Liver (tissue), 9 donors: ENCODE data around the gene ACSF2. TPM values are rescaled to one million over a fixed set of nuclear protein-coding genes. Genes with fewer than 3 reads are reported as not detected.
"Not testable (repeated sequence)": the region's sequence is repeated elsewhere in the genome, so short reads cannot be mapped to it uniquely, and the experiment has no call there.

ENCODE experiments used
- DNase-seq: peaks from one replicate; pipeline ENCODE4 v3.0.0-alpha.2; 2017; ENCODE audit warnings: low spot score
- H3K27ac ChIP-seq, 2 donors: one replicate each; pipeline ENCODE4 v1.7.0; 2013; ENCODE audit warnings: inconsistent platforms in 2 of 2, low read length in 2 of 2, control low read depth in 1 of 2, low read depth in 1 of 2, mild to moderate bottlenecking in 1 of 2
- H3K27me3 ChIP-seq, 4 donors: one replicate each; pipeline versions ENCODE4 v1.6.1 to v1.7.0; 2013; ENCODE audit warnings: low read length in 3 of 4, inconsistent platforms in 1 of 4, mild to moderate bottlenecking in 1 of 4, moderate library complexity in 1 of 4; ENCODE audit not compliant: control insufficient read depth in 4 of 4, insufficient read depth in 4 of 4
- H3K36me3 ChIP-seq, 4 donors: one replicate each; pipeline versions ENCODE4 v1.6.1 to v1.7.0; 2013; ENCODE audit warnings: low read length in 3 of 4, mild to moderate bottlenecking in 3 of 4, low read depth in 1 of 4, moderate library complexity in 1 of 4; ENCODE audit not compliant: control insufficient read depth in 4 of 4, insufficient read depth in 3 of 4
- H3K4me1 ChIP-seq, 4 donors: one replicate each; pipeline versions ENCODE4 v1.6.1 to v1.7.0; 2013; ENCODE audit warnings: low read length in 3 of 4, mild to moderate bottlenecking in 3 of 4, moderate library complexity in 1 of 4; ENCODE audit not compliant: control insufficient read depth in 4 of 4, insufficient read depth in 4 of 4
- H3K4me3 ChIP-seq, 3 donors: one replicate each; pipeline versions ENCODE4 v1.6.1 to v1.7.0; 2013; ENCODE audit warnings: low read length in 3 of 3, control low read depth in 1 of 3, low read depth in 1 of 3, mild to moderate bottlenecking in 1 of 3
- H3K9ac ChIP-seq, 2 donors: one replicate each; pipeline ENCODE4 v1.7.0; 2013; ENCODE audit warnings: low read length in 2 of 2, mild to moderate bottlenecking in 2 of 2, moderate library complexity in 2 of 2, control low read depth in 1 of 2, low read depth in 1 of 2
- H3K9me3 ChIP-seq, 4 donors: one replicate each; pipeline versions ENCODE4 v1.6.1 to v1.7.0; 2013; ENCODE audit warnings: low read length in 3 of 4; ENCODE audit not compliant: control insufficient read depth in 4 of 4
- EGR1 ChIP-seq, 2 donors: IDR thresholded peaks; 2 replicates each; pipeline ENCODE4 v1.6.1; 2016 to 2018; ENCODE audit warnings: antibody characterized with exemption in 2 of 2, low read depth in 2 of 2
- FOXA1 ChIP-seq: IDR thresholded peaks from 2 replicates; pipeline ENCODE4 v1.6.1; 2016; ENCODE audit warnings: antibody characterized with exemption
- FOXA2 ChIP-seq: IDR thresholded peaks from 2 replicates; pipeline ENCODE4 v1.6.1; 2016; ENCODE audit warnings: antibody characterized with exemption
- GABPA ChIP-seq, 2 donors: IDR thresholded peaks in 1 of 2; conservative IDR thresholded peaks in 1 of 2; 2 replicates each; pipeline ENCODE4 v1.6.1; 2016; ENCODE audit warnings: antibody characterized with exemption in 2 of 2, mild to moderate bottlenecking in 1 of 2, moderate library complexity in 1 of 2
- HNF4A ChIP-seq, 2 donors: conservative IDR thresholded peaks; 2 replicates each; pipeline ENCODE4 v1.6.1; 2016; ENCODE audit warnings: antibody characterized with exemption in 2 of 2, mild to moderate bottlenecking in 2 of 2
- HNF4G ChIP-seq: IDR thresholded peaks from 2 replicates; pipeline ENCODE4 v1.6.1; 2016; ENCODE audit warnings: antibody characterized with exemption
- JUND ChIP-seq, 2 donors: IDR thresholded peaks; 2 replicates each; pipeline ENCODE4 v1.6.1; 2016; ENCODE audit warnings: antibody characterized with exemption in 2 of 2
- MAX ChIP-seq: IDR thresholded peaks from 2 replicates; pipeline ENCODE4 v1.6.1; 2016; ENCODE audit warnings: antibody characterized with exemption
- RAD21 ChIP-seq, 2 donors: IDR thresholded peaks; 2 replicates each; pipeline ENCODE4 v1.6.1; 2016; ENCODE audit warnings: antibody characterized with exemption in 2 of 2, mild to moderate bottlenecking in 2 of 2
- REST ChIP-seq: IDR thresholded peaks from 2 replicates; pipeline ENCODE4 v1.6.1; 2016; ENCODE audit warnings: antibody characterized with exemption, mild to moderate bottlenecking
- RXRA ChIP-seq, 2 donors: IDR thresholded peaks; 2 replicates each; pipeline ENCODE4 v1.6.1; 2017 to 2018; ENCODE audit warnings: antibody characterized with exemption in 2 of 2, mild to moderate bottlenecking in 1 of 2
- SP1 ChIP-seq: IDR thresholded peaks from 2 replicates; pipeline ENCODE4 v1.6.1; 2018; ENCODE audit warnings: antibody characterized with exemption, mild to moderate bottlenecking
- YY1 ChIP-seq: IDR thresholded peaks from 2 replicates; pipeline ENCODE4 v1.6.1; 2016; ENCODE audit warnings: antibody characterized with exemption, mild to moderate bottlenecking
- ZBTB33 ChIP-seq: IDR thresholded peaks from 2 replicates; pipeline ENCODE4 v1.6.1; 2016; ENCODE audit warnings: antibody characterized with exemption
- WGBS: extraction: QIAGEN DNeasy Blood & Tissue Kit; methylation state at CpG from one replicate; pipeline ENCODE4 v1.1.7; 2013; 5-methylcytosine and 5-hydroxymethylcytosine counted together
- polyA plus RNA-seq, 2 donors: library from polyadenylated mRNA; stranded (reverse) in 1 of 2; unstranded in 1 of 2; fragments of 200-250 nt in 1 of 2; fragments of >200 nt in 1 of 2; fragmentation: Nextera tagmentation in 1 of 2; extraction: Ambion mirVana in 1 of 2; gene quantifications; one replicate each; pipeline versions ENCODE4 v1.2.1 to v1.2.3, GENCODE V29; 2013 to 2015
- total RNA-seq, 2 donors: library from RNA; depleted of rRNA; stranded (reverse); fragments of >200 nt; gene quantifications; one replicate each; pipeline ENCODE4 v1.2.3, GENCODE V29; 2014
- TF ChIP-seq, protein P1 (sequence below): IDR thresholded peaks from 2 replicates; pipeline ENCODE4 v1.6.1; 2016; ENCODE audit warnings: antibody characterized with exemption
- donor health status: healthy.
- donor health status: healthy.
- donor health status: healthy.
- donor health status: healthy.
- donor health status: healthy.

The ACSF2 gene
- total and polyA plus RNA-seq, 4 donors, result 18.9 to 34.3 (median 21.1) TPM

GRCh38 chr17:50475775-50476544 lies 49.9 kb downstream of the ACSF2 start:
- H3K27ac ChIP-seq, result peak overlapping the region; percentile 87 to 89
- H3K9ac ChIP-seq, result peak overlapping the region; percentile 4 to 64
- peaks cover 8 to 76% (median 58%) of the 10 kb centered on the region in 4 donors for H3K4me1 ChIP-seq
- 11% methylated on average over 27 of the region's 33 CpGs for WGBS
- H3K4me3 ChIP-seq, result peak overlapping the region; percentile 18 to 46 (median 40)
- not testable (repeated sequence) for H3K36me3 ChIP-seq, DNase-seq, H3K27me3 ChIP-seq, H3K9me3 ChIP-seq
- peak; percentile 89 to 91 for TF ChIP-seq HNF4A (conservative IDR thresholded peaks at IDR 0.05)
- peak; percentile 53 for TF ChIP-seq YY1
- TF ChIP-seq GABPA (IDR thresholded peaks at IDR 0.05 in 1 of 2, conservative IDR thresholded peaks at IDR 0.05 in 1 of 2), result peak in 1 of 2 donors; percentile 11
- TF ChIP-seq HNF4G, result peak; percentile 81
- peak; percentile 83 for TF ChIP-seq SP1
- TF ChIP-seq RXRA (IDR thresholded peaks at IDR 0.05), result peak; percentile 65 to 78
- peak; percentile 36 to 46 for TF ChIP-seq RAD21 (IDR thresholded peaks at IDR 0.05)
- peak in 1 of 2 donors; percentile 20 for TF ChIP-seq EGR1 (IDR thresholded peaks at IDR 0.05; ENCODE audit: low read depth in 2 of 2)
- peak; percentile 17 to 51 for TF ChIP-seq JUND (IDR thresholded peaks at IDR 0.05)

DNA sequence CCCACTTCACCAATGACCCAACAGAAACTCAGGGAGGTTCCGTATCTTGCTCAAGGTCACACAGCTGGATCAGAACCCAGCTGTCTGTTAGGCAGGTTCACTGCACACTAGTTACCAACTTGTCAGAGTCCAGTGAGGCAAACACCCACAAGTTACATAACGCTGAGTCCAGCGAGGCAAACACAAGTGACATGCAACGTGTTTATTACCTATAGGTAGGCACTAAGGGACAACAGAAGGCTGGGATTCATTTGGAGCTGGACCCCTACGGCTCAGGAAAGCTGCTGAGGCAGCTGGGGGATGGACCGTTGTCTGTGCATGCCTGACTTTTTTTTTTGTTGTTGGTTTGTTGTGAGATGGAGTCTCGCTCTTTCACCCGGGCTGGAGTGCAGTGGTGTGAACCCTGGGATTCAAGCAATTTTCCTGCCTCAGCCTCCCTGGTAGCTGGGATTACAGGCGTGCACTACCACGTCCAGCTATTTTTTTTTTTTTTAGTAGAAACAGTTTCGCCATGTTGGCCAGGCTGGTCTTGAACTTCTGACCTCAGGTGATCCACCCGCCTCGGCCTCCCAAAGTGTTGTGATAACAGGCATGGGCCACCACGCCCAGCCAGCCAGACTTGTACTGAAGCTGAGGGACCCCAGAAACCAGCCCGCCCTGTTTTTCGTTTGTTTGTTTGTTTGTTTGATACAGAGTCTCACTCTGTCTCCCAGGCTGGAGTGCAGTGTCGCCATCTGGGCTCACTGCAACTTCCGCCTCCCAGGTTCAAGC lies 50.7 kb downstream of the ACSF2 start:
- peak overlapping the region in 2 of 3 donors; percentile 40 to 46 for H3K4me3 ChIP-seq
- no peaks in the 10 kb centered on the region for H3K27me3 ChIP-seq
- no peak for DNase-seq
- TF ChIP-seq HNF4G (peak; percentile 21), REST (no peak), JUND (IDR thresholded peaks at IDR 0.05) (no peak), SP1 (peak; percentile 73), HNF4A (conservative IDR thresholded peaks at IDR 0.05) (peak; percentile 74 to 81), RXRA (IDR thresholded peaks at IDR 0.05) (peak; percentile 43 to 50), RAD21 (IDR thresholded peaks at IDR 0.05) (peak; percentile 5 to 26)
- H3K9ac ChIP-seq, result peak overlapping the region; percentile 4 to 64
- H3K9me3 ChIP-seq, result no peaks in the 10 kb centered on the region
- H3K36me3 ChIP-seq, result peaks cover 0 to 6% (median 2%) of the 10 kb centered on the region in 4 donors
- H3K4me1 ChIP-seq, result peaks cover 7 to 76% (median 57%) of the 10 kb centered on the region in 4 donors
- 45% methylated on average over 18 of the region's 18 CpGs for WGBS
- H3K27ac ChIP-seq, result peak overlapping the region; percentile 87 to 89

GRCh38 chr17:50477976-50478375 lies 52.0 kb downstream of the ACSF2 start:
- Histone ChIP-seq H3K4me1 (peaks cover 7 to 74% (median 56%) of the 10 kb centered on the region in 4 donors), H3K27me3 (no peaks in the 10 kb centered on the region), H3K36me3 (peaks cover 0 to 6% (median 1%) of the 10 kb centered on the region in 4 donors), H3K9me3 (no peaks in the 10 kb centered on the region), H3K4me3 (no peak overlapping the region), H3K9ac (peak overlapping the region in 1 of 2 donors; percentile 91), H3K27ac (peak overlapping the region; percentile 91 to 95)
- WGBS, result 86% methylated on average over 7 of the region's 7 CpGs
- no peak for DNase-seq
- TF ChIP-seq FOXA2 (no peak), FOXA1 (no peak), RXRA (IDR thresholded peaks at IDR 0.05) (no peak), EGR1 (IDR thresholded peaks at IDR 0.05; ENCODE audit: low read depth in 2 of 2) (no peak), YY1 (no peak), ZBTB33 (no peak), REST (no peak), JUND (IDR thresholded peaks at IDR 0.05) (no peak), MAX (no peak)
- TF ChIP-seq, protein P1, sequence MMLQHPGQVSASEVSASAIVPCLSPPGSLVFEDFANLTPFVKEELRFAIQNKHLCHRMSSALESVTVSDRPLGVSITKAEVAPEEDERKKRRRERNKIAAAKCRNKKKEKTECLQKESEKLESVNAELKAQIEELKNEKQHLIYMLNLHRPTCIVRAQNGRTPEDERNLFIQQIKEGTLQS, result no peak
